ENCODE data around the gene ADAM10.
"Not testable (repeated sequence)": the region's sequence is repeated elsewhere in the genome, so short reads cannot be mapped to it uniquely, and the experiment has no call there.

Gene ADAM10

DNA sequence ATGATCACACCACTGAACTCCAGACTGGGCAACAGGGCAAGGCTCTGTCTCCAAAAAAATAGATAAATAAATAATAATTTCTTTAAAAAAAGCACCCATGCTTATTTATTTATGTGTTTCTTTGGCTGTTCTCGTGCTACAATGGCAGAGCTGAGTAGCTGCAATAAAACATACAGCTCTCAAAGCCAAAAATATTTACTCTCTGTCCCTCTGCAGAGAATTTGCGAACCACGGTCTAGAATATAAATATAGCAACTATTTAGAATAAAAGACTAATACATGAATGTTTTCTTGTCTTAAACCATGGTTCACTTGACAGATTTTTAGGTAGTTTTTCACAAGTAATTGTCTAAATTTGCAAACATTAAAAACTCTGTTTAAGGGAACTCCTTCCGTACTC lies 72.7 kb downstream of the ADAM10 start:
- no peak for DNase-seq (ENCODE audit: low spot score)

DNA sequence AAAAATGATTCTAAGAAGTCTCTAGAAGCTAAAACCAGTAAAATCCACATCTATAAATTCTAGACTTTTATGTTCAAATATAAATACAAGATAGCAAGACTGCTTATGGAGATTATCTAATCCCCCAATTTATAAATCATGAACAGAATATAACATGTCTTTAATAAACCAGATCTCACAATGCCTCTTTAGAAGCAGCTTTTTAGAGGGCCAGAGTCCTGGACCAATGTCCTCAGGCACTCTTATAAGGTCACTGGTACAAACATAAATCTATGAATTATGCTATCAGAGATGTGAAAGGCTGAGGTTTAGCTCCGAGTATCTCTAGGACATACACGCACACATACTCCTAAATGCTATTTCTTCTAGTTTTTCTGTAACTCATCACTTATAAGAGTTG lies 78.3 kb downstream of the ADAM10 start:
- DNase-seq (ENCODE audit: low spot score): no peak

DNA sequence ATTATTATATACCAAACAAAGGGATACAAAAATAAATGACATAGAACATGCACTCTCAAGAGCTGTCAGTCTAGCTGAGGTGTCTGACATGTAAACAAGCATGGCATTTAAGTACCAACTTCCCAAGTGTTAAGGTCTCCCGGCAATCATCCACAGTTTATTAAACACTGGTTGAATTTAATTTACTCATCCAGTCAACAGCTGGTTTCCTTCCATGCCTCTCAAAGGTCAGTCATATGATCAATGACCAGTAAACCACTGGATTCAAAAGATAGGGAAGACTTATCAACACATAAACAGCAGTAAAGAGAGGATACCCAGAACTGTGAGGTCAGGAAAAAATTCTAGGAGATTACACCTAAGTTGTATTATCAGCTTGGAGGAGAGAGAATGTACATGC lies 80.4 kb downstream of the ADAM10 start:
- DNase-seq (ENCODE audit: low spot score): no peak

DNA sequence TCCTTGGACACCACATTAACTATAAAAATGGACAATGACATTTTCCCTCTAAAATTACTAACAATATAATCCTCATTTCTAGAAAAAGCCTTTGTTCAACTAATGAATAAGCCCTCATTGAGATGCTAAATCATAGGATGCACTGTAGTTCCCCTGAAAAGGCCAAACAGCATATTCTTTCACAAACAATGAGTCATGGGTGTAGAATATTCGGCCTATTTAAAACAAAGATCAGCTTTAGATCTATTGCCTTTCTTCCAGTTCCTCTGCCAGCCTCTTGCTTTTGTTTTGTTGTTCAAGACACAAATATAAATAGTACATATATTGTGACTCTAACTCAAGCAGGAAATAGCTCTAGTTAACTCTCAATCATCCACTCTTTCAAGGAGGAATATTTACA lies 82.5 kb downstream of the ADAM10 start:
- peak; percentile 92 for DNase-seq (ENCODE audit: low spot score)

DNA sequence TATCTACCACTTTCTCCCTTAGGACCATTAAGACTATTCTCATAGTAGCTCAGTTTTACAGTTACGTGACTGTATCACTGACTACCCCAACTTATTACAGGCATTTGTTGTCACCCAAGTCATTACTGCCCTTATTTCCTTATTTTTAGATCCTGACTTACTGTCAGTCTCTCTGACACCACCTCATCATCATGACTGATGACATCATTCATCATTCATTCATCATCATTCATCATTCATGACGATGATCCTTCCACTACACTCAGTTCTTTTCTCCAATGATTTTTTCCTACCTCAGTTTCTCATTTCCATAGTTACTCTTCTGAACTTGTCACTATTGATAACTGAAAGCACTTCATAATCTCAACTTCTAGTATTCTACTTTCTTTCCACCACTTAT lies 83.8 kb downstream of the ADAM10 start:
- no peak for DNase-seq (ENCODE audit: low spot score)

DNA sequence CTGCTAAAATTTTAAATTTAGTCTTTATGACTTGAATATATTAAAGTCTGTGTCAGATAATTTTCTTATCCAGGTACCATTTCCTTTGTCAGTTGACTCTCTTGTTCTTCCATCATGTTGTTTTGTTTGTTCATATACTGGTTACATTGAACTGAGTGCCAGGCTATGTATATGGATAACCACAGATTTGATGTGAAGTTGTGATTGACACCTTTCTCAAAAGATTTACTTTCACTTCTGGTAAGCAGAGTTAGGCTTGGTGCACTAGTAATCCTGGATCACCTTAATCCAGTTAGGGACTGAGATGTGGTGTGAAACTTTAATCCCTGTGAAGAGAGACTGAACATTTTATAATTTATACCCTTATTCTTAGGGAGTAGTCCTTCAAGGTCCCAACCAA lies 99.4 kb downstream of the ADAM10 start:
- no peak for DNase-seq (ENCODE audit: low spot score)

DNA sequence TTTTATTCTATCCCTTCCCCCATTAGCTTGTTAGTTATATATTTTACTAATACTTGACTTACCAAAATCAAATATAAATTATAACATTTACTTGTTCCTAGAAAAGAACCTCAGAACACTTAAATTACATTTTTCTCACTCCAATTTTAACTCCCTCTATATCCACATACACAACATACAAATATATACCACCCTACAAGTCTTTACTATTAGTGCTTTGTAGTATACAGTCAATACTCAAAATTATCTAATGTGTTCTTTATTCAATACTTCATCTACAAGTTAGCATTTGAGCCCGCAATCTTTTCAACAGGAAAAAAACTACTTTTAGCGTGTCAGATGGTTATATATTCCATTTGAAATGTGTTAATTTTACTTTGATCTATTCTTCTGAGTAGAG lies 100.3 kb downstream of the ADAM10 start:
- no peak for DNase-seq (ENCODE audit: low spot score)

DNA sequence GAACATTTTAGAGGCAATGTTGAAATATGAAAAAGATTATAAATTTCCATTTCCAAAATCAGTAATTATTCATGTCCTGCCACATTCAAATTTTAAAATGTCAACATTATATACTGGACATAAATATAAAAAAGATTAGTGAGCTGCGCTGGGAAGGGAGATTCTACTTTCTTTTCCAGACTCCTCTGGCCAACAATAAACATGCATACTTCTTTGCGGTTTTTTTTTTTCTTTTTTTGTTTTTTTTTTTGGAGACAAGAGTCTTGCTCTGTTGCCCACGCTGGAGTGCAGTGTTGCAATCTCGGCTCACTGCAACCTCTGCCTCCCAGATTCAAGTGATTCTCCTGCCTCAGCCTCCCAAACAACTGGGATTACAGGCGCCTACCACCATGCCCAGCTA lies 105.5 kb downstream of the ADAM10 start:
- DNase-seq (ENCODE audit: low spot score): no peak

DNA sequence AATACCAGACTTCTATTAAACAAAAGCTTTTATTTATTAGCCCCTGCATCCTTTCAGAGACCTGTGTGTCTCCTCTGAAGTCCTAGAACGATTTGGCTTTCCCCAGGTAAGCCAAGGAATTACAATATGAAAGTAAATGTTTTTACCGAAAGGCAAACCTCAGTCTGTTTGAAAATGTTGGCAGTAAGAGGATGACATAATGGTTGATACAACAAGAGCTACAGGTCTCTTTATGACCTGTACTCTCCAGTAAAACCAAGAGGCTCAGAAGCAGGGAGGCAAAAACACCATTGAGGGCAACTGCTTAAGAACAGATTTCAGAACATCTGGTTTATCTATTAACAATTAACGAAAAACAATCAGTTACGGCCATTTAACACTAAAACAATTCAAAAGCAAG lies 107.8 kb downstream of the ADAM10 start:
- no peak for DNase-seq (ENCODE audit: low spot score)

DNA sequence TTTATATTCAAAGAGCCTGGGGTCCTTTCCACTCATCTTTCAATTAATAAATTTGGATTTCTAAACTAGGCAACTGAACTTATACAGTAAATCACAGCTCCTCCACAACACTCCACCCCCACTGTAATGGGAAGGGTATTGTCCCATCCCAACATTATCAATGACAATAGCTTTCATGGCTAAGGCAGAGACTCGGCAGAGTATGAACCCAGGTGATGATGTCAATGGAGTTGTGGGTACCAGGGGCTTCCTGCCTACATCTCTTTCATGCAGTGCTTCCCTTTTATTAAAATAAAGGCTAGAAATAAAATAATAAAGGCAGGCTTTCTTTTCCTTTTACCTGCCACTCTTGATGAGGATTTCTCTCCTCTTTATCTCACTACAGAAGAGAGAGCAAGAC lies 109.5 kb downstream of the ADAM10 start:
- no peak for DNase-seq (ENCODE audit: low spot score)

DNA sequence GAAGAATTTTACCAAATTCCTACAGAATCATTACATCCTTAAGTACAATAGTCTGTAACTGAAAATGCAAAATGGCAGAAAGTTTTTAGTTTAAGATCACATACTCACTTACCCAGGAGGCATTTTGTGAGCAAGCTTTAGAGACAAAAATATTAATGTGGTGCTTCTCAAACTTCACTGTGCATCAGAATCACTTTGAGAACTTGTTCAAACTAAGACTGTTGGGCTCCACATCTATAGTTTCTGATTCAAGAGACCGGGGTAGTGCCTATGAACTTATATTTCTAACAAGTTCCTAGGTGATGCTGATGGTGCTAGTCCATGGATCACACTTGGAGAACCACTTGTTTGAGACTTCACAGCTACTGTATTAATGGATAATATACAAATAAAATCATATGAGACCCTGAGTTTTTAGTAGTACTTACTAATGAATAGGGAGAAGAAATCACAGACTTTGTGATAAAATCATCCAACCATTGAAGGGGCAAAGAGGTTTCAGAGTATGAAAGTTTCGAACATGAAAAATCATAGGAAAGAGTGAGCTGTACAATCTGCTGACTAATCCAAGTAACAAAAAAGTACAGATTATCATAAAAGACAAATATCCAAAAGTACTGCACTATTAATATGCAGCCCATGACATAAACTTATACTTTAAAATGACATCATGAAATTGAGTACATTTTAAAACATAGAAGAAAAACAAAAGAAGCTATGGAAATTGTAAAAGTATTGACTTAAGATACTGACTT lies 110.3 kb downstream of the ADAM10 start:
- DNase-seq (ENCODE audit: low spot score): no peak

DNA sequence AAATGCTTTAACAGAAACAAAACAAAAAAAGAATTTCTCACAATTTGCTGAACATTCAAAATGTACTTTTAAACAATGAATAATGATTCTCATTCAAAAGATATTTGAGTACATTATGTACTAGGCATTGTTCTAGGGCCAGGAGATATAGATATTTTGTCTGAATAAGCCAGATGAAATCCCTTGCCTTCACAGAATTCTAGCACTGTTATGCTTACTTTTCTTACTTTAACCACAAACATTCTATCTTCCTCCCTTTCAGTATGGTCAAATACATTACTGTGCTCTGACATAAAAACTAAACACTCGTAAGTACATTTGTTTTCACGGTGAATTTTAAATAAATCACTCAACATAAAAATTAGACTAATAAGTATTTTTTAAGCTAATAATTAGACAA lies 116.7 kb downstream of the ADAM10 start:
- DNase-seq (ENCODE audit: low spot score): no peak

DNA sequence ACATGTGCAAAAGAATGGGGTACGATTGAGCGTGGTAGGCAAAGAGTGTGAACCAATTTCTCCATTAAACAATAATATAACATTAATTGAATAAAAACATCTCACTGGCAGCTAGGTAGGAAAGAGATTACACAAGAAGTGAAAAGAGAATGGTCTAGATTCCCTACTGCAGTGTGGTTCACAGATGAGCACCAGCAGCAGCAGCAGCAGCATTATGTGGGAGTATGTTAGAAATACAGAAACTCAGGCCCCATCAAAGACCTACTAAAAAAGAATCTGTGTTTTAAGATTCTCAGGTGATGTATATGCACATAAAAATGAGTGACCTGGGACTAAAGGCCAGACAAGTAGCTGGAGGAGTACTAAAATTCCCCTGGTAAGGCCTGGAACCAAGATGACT lies 118.2 kb downstream of the ADAM10 start:
- DNase-seq (ENCODE audit: low spot score): no peak

DNA sequence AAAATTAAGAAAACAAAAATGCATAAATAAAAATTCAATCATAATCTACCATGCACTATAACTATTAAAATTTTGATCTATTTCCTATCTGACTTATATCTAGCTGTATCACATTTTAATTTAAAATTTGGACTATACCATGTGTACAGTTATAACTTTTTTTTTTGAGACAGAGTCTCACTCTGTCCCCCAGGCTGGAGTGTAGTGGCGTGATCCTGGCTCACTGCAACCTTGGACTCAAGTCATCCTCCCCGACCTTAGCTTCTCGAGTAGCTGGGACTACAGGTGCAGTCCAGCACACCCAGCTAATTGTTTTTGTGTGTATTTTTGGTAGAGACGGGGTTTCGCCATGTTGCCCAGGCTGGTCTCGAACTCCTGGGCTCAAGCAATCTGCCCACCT lies 119.9 kb downstream of the ADAM10 start:
- DNase-seq (ENCODE audit: low spot score): no peak

DNA sequence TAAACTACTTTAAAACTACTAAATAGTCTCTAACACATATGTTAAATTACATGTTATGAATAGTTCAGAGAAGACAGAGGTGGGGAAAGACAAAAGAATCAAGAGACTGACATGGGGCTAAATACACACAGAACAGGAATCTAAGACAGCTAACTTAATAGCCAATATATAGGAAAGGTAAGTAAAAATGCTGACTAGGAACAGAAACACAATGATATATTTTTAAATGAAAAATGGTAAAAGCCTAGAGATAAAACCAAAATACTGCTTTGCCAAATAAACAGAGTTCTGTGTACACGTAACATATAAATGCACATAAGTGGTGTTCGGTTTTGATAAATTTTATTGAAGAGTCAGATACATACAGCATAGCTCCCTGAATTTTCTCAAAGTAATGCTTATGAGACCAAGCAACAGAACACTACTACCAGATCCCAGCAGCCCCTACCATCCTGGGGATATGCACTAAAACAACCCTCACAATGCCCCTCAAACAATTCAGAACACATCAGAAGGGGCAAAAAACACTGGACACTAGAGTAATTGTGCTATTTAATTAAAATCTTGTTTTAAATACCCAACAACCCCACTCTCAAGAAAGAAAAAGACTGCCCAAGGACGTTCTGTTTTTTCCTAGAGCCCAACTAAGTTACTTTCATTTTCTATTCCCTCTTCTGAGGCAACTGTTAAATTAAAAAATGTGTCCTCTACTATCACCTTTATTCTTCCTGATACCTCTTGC lies 121.1 kb downstream of the ADAM10 start:
- DNase-seq (ENCODE audit: low spot score): no peak

DNA sequence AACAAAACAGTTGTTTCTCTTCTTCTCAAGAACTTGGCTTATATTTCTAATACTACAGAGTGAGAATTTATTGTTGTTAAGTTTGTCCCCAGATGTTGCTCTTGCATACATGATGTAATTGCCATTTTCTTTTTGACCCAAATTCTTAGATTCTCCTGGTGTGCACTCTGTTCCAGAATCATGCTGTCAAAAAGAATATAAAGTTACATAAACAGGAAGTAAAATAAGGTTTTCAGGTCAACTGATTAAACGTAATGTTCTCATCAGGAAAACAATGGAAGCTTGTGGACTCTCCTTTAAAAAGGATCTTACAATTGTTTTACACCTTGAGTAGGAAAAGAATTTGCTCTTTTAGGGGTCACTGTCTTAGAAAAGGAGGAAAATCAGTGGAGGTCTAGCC lies 121.8 kb downstream of the ADAM10 start:
- no peak for DNase-seq (ENCODE audit: low spot score)

DNA sequence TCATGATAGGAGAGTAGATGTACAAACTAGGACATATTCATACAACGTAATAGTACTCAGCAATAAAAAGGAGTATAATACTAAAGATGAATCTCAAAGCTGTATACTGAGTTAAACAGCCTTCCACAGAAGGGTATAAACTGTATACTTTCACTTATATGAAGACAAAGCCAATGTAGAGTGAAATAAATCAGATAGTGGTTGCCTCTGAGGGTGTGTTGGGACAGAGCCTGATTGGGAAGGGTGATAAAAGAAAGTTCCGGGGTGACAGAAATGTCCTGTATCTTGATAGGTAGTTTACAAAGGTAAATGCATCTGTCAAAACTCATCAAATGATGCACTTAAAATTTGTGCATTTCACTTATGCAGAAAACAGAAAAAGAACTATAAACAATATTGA lies 122.5 kb downstream of the ADAM10 start:
- no peak for DNase-seq (ENCODE audit: low spot score)

DNA sequence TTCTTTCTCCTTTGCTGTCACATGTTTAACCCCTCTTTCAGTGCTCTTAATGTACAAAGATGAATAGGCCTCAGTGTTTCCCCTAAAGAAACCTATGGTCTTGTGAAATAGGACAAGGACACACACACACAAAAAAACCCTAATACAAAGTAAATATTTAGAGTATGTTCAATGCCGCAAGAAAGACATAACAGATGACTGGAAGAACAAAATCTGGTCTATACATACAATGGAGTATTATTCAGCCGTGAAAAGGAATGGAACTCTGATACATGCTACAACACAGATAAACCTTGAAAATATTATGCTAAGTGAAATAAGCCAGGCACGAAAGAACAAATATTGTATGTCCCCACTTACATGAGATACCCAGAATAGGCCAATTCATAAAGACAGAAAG lies 123.1 kb downstream of the ADAM10 start:
- DNase-seq (ENCODE audit: low spot score): no peak

DNA sequence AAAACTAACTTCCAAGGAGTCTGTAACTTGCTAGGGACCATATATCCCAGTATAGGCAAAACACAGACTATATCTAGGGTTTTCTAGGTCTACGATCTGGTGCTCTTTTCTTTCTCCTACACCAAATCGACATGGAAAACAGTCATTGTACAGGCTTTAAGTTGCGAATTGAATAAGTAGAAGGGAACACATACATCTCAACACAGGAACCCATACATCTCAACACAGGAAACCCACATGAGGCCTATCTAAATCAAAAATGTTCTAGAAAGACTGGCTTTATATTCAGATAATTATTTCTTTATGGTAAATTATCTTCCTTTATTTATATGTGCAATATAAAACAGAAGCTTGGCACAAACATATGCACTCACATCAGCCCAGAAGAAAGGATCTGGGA lies 126.6 kb downstream of the ADAM10 start:
- DNase-seq (ENCODE audit: low spot score): no peak

DNA sequence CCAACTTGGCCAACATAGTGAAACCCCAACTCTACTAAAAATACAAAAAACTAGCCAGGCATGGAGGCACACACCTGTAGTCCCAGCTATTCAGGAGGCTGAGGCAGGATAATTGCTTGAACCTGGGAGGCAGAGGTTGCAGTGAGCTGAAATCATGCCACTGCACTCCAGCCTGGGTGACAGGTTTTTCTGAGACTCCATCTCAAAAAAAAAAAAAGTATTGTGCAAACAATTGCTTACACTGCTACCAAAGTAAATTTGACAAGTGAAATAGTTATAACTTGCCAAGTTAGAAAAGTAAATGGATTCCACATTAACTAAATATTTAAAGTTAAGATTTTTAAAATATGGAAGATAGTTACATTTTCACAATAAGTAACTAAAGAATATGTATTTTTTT lies 129.2 kb downstream of the ADAM10 start:
- not testable (repeated sequence) for DNase-seq (ENCODE audit: low spot score)

DNA sequence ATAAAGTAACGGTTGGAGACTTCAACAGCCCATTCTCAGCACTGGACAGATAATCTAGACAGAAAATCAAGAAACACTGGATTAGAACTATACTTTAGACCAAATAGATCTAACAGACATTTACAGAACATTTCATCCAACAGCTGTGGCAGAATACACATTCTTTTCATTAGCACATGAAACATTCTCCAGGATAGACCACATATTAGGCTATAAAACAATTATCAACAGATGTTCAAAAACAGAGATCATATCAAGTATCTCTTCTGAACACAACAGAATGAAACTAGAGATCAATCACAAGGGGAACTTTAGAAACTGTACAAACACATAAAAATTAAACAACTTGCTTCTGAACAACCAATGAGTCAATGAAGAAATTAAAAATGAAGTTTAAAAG lies 133.3 kb downstream of the ADAM10 start:
- DNase-seq (ENCODE audit: low spot score): no peak

DNA sequence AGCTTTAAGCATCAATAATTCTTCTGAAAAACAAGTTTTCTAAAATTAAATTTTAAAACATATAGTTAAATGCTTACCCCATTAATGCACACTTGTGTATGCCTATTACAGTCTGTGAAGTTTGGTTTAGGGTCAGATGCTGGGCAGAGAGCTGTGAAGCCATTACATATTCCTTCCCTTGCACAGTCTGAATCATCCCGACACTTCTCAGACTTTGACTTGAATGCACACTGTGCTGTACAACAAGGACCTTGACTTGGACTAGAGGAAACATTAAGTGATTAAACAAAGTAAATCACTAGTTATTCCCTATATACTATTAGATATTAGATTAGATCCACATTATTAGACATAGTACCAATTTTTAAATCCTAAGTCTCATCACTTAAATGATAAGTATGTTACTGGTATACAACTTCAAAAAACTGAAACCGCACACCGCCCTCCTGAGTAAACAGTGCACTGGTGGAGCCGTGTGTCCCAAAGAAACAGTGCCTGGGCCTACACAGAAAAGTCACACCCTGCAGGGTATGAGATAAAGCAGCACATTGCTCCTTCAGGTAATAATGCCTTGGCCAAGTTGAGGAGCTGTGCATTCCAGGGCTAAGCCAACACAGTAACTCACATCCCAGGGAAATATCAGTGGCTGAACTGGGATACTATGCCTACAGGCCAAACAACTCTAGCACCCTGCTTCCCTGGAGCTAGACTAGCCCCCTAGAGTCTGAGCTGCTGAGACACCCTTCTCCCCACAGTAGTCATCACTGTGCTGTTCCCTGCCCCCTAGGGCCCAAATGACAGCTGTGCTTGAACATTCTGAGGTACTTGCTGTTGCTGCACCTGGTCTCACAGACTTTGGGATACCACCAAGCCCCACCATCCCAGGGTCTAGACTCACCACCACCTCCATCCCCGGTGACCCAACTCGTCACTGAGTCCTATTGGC lies 137.5 kb downstream of the ADAM10 start:
- DNase-seq (ENCODE audit: low spot score): no peak

DNA sequence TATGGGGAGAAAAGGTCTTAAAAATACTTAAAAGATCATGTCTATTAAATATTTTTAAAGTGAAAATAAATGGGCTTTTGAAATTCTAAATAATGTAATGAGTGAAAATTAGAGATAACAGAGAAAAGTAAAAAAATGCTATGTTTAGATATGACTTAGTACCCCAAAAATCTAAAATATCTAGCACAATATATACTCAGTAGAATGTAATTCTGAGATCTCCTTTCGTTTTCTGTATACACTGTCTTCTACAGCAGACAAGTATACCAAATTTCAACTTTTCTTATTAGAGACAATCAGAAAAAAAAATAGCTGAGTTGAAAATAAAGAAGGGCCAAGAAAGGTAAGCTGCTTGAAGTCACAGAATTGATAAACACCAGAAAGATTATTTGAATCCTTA lies 140.8 kb downstream of the ADAM10 start:
- DNase-seq (ENCODE audit: low spot score): no peak
